ENCODE results near the gene ALDH1A1.

The ALDH1A1 gene

DNA sequence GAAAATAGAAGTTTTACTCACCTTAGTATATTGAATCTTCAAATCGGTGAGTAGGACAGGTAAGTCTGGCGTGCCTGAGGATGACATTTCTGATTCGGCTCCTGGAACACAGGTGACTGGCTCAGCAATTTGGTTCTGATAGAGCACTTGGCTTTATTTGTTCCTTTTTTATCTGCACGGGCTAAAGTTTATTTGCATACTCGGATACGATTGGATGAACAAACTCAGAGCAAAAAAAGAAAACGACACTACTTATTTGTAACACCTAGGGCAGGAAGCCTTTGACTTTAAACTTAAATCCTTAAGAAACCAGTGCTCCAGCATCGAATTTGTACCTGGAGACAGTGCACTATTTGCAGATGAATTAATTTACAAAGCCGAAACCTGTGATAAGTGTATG is at the start of gene ALDH1A1:
ALDH1A1 (minus strand) TSS at position 140 of the 400 bp plus-strand sequence; CDS start at position 87, 53 bp downstream.
- no peak for DNase-seq

DNA sequence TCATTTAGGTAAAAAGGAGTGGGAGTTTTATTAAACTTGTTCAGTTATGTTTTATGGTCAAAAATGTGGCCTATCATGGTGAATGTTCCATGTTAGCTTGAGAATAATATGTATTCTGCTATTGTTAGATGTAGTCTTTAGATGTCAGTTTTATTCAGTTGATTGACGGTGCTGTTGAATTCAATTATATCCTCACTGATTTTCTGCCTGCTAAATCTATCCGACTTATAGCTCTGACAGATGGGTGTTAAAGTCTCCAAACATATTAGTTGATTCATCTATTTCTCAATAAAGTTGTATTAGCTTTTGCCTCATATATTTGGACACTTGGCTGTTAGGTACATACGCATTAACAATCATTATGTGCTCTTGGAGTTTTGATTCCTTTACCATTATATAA is 49.0 kb upstream of the ALDH1A1 start:
- no peak for DNase-seq

DNA sequence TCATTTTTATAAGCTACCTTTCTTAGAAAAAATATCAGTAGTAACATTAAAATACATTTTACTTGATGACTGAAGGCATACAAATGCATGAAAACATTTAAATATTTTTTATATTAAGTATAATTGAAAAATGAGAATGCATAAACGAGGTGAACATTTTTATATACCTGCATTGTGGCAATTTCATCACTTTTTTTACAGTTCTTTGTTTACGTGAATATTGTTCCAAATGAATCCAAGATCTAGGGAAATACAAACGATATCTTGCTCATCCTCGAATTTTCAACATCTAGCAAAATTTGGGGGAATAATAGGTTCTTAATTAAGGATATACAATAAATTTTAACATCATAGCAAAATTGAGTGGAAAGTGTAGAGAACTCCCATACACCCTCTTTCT is 45.5 kb upstream of the ALDH1A1 start:
- no peak for DNase-seq

DNA sequence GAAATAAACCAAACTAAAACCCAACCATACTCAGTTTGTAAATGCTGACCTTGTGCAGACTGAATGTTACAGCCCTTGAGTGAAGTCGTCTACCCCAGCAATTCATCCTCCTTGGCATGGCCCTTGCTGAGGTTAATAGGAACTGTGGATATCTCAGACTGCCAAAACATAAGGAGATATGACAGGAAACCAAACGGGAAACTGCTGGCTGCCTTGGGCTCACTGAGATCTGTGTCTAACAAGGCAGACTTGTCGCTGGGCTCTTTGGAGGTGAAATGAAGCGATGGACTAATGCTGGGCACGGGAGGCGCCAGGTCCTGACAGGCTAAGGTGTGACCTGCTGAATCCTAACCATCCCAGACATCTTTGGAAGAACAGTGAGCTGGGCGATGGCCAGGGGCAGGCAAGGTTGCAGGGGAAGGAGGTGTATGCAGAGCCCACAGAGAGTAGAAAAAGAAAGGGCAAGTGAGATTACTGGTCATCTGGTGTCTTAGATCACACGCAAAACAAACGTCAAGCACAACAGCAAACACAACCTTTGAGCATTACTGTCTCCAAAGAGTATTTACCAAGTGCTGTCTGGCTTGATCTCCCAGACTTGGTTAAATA is 44.6 kb upstream of the ALDH1A1 start:
- DNase-seq: no peak

DNA sequence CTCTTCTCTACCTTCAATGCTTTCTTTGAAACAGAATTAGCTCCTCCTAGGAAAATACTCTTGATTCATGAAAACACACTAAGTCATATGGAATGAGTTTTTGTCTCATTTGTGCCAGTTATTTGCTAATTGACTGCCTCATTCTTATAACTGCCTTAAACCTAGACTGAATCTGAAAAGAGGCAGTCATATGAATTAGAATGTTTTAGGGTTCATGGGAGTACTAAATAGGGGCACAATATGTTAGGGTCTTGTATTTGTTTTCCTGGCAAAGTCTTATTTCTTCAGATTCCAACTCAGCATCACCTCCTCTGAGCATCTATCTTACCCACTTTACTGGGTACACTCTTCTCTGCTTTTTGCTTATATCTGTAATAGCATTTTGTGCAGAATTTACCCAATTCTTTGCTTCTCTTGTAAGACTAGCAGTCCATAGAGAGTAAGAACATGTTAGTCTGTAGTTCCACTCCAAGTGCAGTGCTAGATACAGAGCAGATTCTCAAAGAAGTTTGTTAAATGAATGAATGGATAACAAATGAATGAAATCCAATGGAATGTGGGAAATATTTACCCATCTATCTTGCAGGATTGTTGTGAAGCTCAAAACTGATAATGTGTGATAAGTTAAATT is 43.9 kb upstream of the ALDH1A1 start:
- no peak for DNase-seq

DNA sequence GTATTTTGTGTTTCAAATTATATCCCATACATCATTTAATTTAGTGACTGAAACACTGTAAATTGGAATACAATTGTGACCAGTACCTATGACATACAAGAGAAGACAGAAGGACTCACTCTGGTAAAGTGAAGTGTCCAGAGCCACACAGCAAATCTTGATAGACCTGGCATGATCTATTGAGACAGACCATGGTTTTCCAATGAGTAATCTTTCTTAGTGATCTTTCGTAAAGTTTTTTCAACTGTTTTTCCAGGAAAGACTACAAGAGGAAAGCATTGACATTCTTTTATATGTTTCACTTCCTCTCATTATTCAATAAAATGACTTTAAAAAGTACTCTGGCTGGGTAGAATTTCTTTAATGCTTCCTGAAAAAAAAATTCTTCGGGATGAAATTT is 43.3 kb upstream of the ALDH1A1 start:
- no peak for DNase-seq

DNA sequence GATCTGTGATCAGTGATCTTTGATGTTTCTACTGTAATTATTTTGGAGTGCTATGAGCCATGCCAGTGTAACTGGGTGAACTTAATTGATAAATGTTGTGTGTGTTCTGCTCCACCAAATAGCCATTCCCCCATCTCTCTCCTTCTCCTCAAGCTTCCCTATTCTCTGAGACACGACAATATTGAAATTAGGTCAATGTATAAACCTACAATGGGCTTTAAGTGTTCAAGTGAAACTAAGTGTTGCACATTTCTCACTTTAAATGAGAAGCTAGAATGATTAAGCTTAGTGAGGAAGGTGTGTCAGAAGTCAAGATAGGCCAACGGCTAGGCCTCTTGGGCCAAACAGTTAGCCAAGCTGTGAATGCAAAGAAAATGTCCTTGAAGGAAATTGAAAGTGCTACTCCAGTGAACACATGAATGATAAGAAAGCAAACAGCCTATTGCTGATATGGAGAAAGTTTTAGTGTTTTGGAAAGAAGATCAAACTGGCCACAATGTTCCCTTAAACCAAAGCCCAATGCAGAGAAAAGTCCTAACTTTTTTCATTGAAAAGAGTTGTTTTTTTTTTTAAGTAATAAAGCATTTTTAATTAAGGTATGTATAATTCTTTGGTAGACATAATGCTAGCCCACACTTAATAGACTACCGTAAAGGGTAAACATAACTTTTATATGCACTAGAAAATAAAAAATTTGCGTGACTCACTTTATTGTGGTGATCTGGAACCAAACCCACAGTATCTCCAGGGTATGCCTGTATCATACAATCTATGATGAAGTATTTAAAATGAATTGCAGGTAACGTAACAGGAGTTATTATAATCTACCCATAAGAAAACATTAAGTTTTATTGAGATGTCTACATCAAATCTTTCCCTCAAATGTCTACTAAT is 42.5 kb upstream of the ALDH1A1 start:
- no peak for DNase-seq

DNA sequence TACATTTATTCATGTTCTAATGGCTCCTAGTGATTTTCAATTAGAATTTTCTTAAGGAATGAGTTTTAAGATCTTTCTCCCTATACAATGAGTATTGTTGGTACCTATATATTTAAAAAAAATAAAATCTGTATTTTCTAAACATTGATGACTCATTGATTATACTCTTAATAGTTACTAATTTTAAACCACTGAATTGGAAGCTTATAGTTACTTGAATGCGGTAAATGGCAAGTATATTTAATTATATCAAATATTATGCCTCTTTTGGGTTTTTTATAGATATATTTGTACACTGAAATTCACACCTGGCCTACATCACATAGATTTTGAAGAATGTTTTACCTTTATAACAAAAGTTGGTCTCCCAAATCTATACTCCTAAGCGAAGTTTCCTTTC is 38.9 kb upstream of the ALDH1A1 start:
- DNase-seq: no peak

DNA sequence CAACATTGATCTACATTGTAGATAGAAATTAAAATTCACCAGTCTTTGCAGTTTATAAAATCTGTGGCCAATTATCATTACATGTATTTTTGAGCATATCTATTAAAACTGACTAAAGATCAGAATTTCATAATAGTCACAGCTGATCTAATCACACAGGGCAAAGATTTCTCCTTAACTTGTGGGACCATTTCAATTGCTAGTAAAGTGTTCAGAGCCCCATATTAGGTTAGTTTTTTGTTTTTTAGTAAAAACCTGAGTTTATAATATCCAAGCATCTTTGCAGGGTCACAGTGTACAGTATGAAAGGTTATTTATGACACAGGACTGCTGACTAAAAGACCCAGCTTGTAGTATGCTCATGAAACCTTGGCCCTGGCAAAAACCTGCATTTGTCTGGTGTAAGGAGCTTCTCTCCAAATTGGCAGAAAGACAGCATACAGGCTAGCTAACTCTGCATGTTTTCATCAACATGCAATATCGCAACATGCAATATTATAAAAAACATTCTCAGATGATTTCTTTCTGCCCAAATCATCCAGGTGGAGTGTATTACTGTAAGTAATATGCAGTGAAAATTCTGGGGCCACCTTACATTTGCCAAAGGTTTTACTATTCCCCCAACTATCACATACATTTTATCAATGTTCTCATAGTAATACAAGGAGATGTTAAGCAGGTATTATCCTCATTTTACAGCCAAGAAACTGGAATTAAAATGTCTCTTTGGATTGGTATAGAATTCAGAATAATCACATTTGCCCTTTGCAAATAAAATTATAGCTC is 37.7 kb upstream of the ALDH1A1 start:
- DNase-seq: no peak

DNA sequence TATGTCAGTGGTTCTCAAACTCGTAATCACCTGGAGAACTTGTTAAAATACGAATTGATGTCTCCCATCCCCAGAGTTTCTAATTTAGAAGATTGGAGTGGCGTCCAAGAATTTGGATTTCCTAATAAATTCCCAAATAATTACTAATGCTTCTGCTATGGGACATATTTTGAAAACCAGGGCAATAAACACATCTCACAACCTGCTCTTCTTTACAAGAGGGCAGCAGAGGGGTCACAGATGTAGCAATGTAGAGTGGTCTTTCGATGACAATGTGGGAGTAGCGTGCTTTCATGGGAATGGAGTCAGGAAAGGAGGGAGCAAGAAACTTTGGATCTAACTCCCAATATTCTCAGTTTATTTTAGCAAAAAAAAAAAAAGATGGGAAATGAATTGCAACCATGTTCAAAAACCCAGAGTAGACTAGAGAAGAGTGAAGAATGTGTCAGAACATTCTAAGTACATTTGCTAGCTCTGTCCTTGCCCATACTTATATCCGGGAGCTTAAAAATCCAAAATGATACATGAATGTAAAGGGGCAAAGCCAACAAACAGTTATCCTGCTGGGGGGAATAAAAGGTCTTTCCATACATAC is 33.8 kb upstream of the ALDH1A1 start:
- no peak for DNase-seq

DNA sequence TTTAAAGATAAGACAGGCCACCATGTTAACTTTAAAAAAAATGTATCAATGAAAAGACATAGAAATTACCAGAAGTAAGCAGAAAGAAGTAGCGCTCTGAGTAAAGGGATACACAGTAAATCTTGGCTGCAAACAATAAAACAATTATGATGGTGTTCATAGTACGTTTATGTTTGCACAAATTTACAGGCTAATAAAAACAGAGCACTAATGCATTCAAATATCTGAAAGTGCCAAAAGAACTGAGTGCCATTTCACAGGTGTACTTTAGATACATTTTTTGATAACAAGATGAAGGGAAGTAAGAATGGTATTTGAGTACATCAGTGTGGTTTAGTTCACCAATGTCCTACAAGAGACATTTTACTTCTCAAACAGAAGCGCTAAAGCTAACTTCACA is 32.9 kb upstream of the ALDH1A1 start:
- no peak for DNase-seq

DNA sequence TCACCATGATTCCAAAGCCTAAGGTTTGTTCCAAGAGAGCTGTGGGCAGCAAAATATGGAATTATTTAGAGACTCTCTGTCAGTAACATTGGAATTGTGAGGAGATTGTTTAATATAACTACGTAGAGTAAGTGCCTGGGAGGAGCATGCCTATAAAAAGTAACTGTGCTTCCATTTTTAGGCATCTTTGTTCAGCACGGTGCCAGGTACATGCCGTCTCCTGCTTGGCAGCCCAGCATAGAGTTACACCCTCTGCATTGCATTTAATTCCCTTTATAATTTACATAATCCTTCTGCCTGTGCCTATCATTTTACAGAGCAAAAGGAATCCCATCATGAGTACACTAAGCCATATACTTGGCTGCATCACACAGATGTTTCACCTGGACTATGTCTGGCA is 32.1 kb upstream of the ALDH1A1 start:
- no peak for DNase-seq

DNA sequence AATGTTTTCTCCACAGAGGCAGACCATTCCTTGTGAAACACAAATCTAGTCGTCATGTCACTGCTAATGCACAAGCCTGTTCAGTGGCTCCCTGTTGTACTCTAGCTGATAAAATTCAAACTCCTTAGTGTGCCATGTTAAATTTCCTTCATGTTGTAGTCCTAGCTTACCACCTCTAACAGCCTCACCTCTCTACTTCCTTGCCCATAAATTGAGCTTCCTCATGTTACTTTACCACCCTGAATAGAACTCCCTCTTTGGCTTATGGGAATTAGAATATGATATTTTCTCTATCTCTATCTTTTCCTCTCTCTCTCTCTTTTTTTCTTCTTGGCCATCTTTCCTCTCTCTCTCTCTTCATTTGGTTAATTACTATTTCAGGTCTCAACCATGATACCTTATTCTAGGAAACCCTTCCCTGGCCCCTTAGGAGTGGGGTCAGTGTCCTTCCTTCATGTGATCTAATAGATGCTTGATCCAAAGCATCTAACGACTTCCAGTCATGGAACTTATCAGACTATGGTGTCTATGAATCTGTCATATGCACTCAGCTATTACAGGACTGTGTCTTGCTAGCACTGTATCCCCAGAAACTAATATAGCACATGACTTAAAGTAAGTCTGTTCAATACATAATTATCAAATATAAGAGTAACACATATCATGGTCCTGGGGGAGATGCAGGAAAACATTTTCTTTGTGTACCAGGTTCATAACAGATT is 31.5 kb upstream of the ALDH1A1 start:
- DNase-seq: no peak

DNA sequence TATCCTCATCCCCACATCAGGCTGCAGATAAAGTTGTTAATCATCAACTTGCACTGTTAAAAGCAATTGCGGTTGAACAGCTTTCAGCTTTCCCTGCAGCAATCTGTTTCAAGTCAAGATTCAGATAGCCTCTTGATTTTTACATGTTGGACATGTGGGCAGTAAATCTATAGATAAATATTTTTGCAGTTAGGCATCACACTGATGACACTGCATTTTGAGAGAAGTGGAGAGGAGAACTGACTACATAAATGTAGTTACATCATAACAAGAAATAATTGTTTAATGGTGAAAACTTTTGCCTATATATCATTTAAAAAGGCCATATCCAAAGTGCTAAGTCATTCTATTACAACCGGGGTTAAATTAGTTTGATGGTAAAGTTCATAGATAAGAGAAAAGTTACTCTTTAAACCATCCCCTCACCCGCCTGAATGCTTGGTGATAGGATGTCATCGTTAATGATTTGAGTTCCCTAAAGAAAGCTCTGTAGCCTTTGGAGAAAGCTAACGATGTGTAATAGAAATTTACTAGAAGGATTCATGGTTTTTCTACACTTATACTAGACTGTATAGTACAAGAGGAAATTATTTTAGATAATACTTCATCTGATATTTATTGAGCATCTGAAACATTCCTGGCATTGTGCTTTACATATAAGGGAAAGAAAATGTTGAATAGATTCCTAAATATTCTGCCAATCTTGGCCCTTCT is 30.8 kb upstream of the ALDH1A1 start:
- no peak for DNase-seq

DNA sequence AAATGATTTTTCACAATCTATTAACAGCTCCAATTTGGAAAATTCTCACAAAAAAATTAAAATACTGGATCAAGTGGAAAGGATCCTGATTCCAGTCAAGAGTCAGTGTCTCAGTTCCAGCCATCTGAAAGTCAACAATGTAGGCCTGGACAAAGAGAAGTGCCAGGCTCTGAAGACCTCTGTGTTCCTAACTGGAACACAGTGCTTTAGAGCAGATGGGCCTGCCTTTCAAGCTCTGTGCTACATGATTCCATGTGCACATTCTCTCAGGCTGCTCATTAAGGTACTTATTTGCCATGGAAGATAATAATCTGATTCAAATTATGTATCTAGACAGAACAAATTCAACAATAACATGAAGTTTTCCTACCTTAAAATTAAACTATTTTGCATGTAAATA is 30.2 kb upstream of the ALDH1A1 start:
- no peak for DNase-seq

DNA sequence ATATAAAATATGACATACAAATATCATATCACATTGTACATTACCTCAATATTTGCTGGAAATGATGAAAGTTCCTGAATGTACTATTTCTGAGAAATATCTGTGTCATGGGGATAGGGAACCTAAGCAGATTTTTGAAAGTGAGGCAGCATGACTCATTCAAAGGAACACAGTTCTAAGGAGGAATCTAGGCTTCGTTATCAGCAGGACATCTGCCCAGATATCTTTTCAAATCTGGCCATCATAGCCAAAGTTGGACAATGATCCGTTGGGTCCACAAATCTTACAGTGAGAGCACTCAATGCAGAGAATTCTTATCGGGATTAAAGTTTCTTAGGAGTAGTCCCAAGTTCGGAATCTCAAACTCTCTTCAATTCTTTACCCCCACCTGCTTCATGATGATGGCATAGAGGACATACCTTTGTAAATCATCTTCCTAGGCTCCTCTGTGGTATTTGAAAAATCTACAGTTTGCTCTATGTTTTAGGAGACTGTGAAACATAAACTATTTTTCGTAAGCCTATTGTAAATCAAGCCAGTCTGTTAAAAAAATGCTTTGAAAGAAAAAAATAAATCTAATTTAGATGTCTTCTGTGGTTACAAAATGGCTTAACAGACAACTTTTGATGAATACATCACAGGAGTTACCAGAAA is 29.4 kb upstream of the ALDH1A1 start:
- no peak for DNase-seq

DNA sequence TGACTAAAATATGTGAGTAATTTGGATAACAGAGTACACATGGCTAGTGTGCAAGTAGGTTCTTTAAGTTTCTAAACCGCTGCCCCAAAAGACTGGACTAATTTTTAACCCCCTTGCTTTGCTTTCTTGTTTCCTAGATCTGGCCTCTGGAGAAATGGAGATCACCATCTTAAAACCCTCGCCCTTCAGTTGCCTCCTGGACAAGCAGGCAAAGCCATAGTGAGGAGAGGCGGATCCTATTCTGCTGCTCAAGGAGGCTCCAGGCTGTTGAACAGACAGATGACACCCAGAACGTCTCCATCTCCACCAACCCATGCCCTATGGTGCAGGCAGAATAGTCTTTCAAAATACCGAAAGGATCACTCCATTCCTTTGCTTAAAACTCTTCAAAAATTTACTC is 28.6 kb upstream of the ALDH1A1 start:
- DNase-seq: no peak

DNA sequence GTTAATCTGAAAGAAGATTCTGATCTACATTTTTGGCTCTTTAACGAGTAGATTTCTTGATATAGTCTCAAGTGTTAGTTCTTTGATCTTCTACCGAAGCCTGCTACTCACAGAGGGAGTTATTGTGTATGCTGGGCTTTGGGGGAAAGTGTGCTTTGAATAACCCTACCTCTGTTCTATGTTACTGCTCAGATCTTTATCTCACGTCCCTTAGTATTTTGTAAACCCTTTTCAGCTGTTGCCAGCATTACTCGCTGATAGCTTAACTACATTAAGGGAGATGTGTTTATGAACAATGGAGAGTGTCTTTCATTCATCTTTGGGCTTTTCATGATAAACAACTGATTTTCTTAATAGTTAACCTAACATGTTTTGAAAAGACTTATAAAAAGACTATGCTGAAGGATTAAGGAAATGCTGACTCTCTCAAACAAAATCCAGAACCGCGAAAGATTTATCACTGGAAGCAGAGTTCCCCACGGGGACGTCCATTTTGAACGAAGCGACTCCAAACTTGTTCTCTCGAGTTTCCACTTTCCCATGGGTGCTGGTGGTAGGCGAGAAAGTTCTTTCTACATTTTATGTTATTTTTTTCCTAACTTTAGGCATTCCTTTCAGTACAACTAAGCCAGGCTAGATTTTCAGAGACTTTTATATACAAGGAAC is 27.9 kb upstream of the ALDH1A1 start:
- DNase-seq: no peak

DNA sequence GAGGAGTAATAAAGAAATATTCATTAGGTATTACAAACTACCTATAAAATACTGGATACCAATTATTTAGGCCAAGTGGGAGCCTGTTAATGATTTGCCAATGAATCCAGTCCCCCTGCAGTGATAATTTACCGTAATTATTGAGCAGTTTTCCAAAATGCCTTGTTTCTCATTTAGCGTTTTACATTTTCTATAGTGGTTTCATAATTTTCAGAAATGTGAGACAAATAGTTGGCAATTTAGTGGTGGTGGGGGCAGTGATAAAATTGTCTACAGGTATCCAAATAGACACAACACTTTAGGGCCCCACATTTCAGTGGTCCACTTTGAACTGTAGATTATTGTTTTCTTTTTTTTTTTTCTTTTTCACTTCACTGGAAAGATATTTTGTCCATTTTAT is 27.3 kb upstream of the ALDH1A1 start:
- DNase-seq: no peak

DNA sequence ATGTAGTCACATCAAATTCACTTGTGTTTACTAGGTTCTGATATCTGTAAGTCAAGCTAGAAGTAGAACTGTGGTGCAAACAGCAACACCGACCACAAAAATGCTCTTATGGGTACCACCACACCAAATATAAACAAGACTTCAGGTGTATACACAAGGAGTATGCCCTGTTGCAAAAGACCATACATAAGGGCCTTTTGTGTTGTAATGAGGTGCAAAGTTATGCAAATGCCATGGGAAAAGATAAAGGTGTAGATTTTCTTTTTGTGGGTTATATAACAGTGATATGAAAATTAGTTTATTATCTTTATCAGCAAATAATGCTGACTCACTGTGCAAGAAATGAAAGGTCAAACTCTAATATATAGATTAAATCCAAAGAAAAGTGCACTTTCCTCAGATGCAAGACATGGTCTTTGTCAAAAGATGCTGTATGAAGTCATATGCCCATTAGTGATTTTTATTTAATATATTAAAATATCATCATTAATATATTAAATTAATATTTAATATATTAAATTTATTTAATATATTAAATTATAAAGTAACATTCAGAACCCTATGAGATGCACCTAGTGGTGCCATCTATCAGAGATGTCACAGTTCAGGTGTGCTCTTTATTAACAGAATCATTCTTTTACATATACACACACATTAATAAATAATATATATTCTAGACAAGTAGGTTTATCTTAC is 26.7 kb upstream of the ALDH1A1 start:
- no peak for DNase-seq
